ENCODE results near the gene OR4D2.

The OR4D2 gene

DNA sequence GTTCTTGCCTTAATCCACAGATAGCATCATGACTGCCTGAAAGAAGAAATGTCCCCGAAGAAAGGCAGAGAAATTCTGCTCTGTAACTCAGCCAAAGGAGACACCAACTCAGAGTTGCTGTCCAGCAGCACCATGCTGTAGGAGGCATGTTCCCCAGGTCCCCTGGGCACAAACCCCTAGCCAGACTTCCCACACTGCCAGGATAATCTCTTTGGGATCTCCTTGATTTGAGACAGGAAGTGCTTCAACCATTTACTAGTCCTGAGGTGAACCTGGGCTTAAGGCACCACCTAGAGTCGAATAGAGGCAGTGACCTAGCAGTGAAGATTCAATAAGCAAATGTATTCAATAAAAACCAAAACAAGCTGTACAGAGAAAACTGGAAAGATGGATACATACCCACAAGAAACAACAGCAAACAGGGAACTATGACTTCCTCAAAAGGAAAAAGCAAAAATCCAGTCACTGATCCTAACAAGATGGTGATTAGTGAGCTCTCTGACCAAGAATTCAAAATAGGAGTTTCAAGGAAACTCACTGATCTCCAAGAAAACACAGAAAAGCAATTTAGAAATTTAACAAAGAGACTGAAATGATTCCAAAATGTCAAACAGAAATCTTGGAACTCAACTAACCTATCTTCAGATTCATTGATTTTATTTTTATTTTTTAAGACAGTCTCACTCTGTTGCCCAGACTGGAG, 5.7 kb downstream of the OR4D2 start:
- no peak for DNase-seq (ENCODE audit: extremely low read depth in 1 of 2, low read depth in 1 of 2)

DNA sequence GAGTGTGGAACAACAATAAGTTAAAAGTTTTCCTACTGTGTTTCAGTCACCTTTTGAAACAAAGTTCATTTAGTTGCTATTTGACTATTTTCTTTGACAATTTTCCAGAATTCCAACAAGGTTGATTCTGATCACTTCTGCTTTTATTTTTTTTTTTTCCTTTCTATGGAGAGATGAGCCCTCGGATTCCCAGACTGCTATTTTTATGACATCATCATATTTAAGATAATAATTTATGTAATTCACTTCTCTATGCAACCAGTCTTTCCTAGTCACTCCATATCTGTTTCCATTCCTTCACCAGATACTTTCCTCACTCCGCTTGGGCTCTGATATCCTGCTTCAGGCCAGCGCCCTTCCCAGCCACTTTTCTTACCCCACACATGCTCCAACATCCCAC, 8.1 kb downstream of the OR4D2 start:
- DNase-seq (ENCODE audit: extremely low read depth in 1 of 2, low read depth in 1 of 2), result no peak

DNA sequence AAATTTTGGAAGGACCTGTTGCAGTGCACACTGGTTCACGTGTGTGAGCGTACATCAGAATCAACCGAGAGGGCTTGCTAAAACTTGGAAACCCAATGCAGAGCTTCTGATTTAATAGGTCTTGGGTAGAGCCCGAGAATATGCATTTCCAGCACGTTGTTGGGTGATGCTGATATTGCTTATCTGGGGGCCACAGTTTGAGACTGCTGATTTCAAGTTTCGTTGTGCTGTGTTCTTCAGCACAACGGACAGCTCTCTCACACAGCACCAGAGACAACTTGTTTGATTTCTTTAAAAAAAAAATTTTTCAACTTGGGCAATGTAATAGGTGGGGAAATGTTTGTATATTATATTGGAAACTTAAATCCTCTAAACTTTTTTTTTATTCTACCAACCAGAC, 9.4 kb downstream of the OR4D2 start:
- no peak for DNase-seq (ENCODE audit: extremely low read depth in 1 of 2, low read depth in 1 of 2)

DNA sequence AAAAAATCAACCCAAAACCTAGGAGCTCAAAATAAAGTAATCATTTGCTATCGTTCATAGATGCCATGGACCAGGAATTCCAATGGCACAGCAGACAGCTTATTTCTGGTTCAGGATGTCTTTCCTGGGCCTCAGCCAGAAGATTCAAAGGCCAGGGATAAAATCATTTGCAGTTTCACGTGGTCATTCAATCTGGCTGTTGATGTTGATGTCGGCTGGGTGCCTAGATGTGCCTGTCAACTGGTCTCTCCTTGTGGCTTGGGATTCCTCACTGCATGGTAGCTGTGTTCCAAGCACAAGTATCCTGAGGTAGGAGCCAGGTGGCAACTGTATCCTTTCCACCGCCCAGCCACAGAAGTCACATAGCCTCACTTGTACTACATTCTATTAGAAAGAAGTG, 15.0 kb downstream of the OR4D2 start:
- DNase-seq (ENCODE audit: extremely low read depth in 1 of 2, low read depth in 1 of 2), result no peak

DNA sequence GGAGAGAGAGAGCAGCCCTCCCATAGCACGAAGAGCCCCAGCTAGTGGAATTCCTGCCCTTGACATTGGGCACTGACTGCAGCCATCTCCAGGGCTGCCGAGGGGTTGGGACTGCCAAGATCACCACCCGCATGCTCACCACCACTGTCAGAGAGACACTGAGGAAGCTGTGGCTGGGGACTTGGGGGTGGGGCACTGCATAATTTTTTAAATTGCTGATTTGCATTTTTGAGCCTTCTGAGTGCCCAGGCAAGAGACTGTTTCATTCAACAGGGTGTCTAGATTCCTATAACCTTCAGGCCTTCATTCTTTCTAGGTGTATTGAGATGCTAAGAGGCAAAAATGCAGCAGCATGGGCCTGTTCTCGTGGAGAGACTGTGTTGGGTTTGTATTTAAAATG, 16.7 kb downstream of the OR4D2 start:
- DNase-seq (ENCODE audit: extremely low read depth in 1 of 2, low read depth in 1 of 2), result no peak

DNA sequence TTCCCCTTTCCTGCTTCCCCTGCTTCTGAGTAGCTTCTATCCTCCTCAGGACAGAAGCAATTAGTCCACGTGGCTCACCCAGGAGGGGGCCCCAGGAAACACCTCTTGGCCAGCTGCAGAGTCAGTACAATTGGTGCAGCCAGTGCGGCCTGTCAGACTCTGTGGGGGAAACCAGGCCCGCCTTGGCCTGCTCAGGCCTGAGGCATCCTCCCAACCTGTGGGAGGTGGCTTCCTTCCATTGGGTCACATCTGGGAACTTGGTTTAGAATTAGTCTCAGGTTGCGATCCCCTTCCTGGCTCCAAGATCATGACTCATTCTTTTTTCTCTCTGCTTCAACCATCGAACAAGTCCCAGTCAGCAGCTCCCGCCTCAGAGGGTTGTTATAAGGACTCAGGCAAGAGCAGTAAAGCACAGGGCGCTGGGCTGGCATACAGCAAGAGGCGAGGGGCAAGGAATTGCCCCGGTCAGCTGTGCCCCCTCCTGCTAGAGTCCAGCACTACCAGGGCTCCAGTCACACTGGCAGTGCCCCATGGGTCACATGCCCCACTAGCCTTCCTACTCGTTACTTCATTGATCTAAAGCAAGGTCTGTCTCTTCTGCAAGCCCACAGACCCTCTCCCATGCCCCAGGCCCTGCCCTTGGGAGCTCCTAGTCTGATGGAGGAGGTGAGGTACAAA, 17.7 kb downstream of the OR4D2 start:
- no peak for DNase-seq (ENCODE audit: extremely low read depth in 1 of 2, low read depth in 1 of 2)

DNA sequence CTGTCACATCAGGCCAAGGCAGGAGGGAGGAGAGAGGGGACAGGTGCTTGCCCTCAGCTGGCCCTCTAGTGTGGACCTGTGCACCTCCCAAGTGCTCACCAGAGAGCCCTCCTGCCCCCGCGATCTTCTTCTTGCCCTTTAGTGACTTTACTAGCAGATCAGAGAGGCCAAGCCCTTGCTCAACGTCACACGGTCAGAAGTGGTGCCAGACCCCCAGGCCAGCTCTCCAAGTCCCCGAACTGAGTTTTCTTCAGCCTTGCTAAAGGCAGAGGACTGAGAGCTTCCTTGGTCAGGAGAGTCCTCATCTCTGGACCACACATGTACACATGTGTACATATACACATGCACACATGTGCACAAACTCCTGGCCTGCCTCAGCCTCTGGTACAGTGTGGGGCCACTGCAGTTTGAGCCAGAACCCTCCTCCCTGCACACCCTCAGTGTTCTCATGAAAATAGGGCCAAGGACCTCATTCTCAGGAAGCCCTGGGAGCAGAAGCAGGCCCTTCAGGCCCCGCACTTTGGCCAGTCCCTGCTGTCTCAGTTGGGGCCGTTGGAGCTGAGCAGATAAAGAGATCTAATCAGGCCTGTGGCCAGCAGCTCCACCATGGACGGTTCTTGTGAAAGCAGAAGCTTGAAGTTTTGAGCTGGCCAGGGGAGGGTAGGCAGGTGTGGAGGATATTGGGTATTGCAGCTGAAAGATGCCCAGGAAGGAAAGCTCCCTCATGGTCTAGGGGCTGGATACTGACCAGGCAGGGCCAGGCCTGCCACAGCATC, 18.4 kb downstream of the OR4D2 start:
- DNase-seq (ENCODE audit: extremely low read depth in 1 of 2, low read depth in 1 of 2), result no peak

DNA sequence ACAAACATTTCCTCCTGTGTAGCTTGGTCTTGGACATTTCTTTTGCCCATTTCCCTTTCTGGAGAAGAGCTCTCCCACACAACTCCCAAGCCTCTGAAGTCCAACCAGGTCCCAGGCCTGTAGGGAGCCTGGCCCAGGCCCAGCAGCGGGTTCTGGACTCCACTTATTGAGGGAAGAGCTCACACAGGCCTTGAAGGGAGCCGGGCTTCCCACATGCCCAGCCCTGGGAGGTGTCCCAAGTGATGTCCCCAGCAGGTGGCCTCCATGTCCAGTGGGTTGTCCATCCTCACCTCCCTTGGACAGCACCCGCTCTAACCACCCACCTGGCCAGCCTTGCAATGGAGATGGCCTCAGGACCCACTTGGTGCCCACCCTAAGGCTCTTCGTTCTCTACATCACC, 19.8 kb downstream of the OR4D2 start:
- no peak for DNase-seq (ENCODE audit: extremely low read depth in 1 of 2, low read depth in 1 of 2)

DNA sequence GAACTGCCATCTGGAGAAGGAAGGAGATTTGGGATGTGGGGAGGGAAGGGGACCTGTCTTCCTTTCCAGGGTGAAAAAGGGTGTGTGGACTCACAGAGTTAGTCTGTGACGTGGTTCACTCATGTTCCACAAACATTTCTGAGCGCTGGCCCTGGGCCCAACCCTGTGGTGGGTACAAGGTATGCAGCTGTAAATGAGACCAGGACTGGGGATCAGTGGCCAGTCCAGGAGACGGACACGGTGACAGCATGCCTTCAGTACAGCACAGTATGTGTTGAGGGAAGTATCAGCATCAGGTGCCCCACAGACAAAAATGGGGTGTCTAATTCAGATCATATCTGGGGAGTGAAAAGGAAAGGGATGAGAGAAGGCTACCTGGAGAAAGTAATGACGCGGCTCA, 20.3 kb downstream of the OR4D2 start:
- DNase-seq (ENCODE audit: extremely low read depth in 1 of 2, low read depth in 1 of 2), result no peak

DNA sequence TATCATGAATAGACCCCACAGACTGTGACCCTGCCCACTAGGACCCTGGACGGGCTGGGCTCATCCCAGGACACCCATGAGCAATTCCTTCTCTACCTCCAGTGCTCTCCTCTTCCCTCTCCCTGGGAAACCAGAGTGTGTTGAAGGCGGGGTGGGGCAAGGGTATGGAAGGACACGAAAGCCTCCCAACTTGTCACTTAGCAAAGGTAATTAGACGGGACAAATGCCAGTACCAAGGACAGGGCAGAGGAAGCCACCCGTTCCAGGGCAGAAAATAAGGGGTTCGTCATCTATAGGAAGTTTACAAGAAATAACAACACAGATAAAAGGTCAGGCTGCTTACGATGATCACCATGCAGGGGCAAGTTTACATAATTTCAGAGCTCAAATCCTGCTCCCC, 20.9 kb downstream of the OR4D2 start:
- DNase-seq (ENCODE audit: extremely low read depth in 1 of 2, low read depth in 1 of 2), result no peak

DNA sequence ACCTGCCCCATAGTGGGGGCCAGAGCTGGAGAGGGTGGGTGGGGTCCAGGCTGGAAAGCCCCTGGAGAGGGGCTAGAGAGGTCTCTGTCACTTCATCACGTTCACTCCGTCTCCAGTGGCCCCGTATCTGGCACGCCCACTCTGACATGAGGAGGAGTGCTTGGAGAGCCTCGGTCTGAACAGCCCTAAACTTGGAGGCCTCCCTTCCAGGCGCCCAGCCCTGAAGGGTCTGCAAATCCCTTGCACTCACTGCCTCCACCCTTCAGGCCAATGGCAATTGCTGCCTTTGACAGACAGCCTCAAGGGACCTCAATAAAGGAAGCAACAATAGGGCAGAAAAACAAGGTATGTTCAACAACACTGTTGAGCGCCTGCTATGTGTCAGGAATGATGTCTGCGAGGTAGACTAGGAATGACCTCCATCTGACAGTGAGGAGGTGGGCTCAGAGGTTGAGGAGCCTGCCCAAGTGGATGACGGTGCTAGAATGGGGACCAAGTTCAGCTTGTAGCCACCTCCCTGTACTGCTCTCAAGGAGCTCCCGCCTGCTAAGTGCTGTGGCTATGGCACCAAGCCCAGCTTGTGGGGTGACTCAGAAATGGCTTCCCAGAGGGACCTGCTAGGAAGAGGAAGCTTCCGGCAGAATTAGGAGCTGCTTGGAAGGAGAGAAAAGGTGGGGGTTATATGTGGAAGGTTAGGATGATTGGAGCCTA, 22.8 kb downstream of the OR4D2 start:
- DNase-seq (ENCODE audit: extremely low read depth in 1 of 2, low read depth in 1 of 2), result no peak

DNA sequence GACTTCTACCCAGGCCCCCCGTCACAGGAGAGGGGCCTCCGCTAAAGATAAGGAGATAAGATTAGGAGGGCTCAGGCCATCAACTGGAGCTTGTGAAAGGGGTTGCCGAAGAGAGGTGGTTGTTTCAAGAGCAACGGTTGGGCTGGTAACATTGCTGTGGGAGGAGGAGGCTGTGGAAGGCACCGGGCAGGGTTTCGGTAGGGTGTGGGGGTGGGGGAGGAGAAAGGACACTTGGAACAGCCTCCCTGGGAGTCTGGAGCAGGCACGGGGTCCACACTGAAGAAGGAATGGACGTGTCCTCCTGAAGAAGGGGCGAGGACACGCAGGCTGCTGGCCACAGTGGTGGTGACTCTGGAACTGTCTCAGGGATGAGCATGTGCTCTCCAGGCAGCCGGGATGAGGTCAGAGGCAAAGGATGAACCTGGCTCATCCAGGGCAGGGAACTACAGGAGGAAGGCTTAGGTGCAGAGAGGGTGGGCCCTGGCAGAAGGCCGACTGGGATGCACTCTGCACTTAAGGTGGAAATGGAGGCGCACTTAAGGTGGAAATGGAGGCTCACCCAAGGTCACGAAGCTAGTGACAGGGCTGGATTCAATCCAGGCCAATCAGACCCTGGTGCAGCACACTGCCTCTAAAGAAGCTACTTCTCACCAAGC, 24.6 kb downstream of the OR4D2 start:
- DNase-seq (ENCODE audit: extremely low read depth in 1 of 2, low read depth in 1 of 2), result no peak

DNA sequence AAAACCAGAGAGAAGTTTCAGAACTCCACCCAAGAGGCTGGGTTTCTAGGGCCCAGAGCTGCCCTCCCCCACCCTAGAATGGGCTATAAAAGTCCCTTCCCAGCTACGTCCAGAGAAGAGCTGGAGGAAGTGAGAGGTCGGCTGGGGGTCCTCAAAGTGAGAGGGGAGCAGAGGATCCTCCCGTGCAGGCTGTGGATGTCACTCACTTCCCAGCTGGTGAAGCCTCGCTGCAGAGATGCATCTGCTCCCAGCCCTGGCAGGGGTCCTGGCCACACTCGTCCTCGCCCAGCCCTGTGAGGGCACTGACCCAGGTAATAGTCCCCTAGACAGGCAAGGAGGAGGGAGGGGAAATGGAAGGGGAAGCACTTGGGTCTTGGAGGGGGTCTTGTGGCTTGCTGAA, 25.8 kb downstream of the OR4D2 start, which contains the start of gene EPX:
Gene EPX (plus strand): TSS at position 115 of the 400 bp plus-strand sequence. CDS start 121 bp downstream, at position 236.
- DNase-seq (ENCODE audit: extremely low read depth in 1 of 2, low read depth in 1 of 2), result no peak

DNA sequence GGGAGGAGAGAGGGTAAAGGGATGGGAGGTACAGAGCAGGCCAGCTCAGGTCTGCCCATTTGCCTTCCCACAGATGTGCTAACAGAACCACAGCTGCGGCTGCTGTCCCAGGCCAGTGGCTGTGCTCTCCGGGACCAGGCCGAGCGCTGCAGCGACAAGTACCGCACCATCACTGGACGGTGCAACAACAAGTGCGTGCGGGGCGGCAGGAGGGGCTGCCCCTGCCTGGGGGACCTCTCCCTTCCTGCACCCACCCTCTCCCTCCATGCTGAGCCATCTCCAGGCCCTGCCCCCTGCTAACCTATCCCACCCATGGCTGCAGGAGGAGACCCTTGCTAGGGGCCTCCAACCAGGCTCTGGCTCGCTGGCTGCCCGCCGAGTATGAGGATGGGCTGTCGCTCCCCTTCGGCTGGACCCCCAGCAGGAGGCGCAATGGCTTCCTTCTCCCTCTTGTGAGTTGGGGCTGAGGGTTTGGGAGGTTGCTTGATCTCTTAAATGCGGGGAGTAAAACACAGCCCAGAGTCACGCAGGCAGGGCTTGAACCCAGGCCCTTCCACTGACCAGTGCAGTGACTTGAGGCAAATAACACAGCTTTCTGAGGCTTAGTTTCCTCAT, 27.0 kb downstream of the OR4D2 start:
- no peak for DNase-seq (ENCODE audit: extremely low read depth in 1 of 2, low read depth in 1 of 2)

DNA sequence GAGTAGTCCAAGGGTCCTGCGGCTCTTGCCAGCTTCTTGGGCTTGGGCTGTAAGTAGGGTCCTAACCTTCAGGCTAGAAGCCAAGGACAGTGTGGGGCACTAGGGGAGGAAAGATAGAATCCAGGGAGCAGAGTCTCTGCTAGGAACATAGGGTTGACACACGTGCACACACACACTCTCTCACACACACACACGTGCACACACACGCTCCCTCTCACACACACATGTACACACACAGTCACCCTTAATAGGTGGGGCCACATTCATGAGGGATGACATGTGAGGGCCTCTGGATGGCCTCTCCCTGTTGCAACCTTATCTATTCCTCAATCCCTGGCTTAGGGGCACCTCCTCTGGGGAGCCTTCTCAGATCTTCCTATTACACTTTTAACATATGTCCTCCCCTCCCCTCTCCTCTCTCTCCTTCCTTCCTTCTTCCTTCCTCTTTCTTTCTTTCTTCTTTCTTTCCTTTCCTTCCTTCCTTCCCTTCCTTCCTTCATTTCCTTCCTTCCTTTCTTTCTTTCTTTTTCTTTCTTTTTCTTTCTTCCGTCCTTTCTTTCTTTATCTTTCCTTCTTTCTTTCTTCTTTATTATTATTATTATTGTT, 28.8 kb downstream of the OR4D2 start:
- no peak for DNase-seq (ENCODE audit: extremely low read depth in 1 of 2, low read depth in 1 of 2)

DNA sequence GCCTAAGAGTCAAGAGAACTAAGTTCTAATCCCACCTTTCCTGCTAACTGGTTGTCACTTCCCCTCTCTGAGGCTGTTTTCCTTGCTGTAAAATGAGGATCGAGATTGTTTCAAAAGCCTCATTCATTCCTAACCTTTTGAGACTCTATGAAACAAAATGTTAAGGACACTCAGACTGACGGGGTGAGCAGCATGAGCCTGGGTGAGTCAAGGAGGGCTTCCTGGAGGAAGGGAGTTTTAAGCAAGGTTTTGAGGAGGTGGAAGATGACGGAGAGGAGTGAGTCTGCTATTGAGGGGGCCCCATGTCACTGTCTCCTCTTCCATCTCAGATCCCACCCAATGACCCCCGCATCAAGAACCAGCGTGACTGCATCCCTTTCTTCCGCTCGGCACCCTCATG, 29.8 kb downstream of the OR4D2 start:
- DNase-seq (ENCODE audit: extremely low read depth in 1 of 2, low read depth in 1 of 2), result no peak

DNA sequence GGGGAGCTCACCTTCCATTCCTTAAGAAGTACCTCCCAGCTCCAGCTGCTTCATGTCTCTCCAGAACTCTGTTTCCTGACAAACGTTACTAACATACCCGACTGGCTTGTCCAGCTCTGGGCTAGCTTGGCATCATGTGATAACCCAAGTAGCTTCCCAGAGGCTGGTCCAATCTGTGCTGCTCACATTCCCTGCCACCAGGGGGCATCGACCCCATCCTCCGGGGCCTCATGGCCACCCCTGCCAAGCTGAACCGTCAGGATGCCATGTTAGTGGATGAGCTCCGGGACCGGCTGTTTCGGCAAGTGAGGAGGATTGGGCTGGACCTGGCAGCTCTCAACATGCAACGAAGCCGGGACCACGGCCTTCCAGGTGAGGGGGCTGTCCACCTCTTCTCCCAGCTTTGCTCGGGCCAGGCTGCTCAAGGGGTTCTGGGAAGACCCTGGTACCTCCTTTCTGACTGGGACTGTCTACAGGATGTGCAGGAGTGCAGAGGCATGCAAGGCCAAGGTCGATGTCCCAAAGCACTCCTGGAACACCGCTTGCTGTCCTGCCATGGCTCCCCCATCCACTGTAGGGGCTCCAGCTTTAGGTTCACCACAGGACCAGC, 33.3 kb downstream of the OR4D2 start:
- DNase-seq (ENCODE audit: extremely low read depth in 1 of 2, low read depth in 1 of 2), result peak; percentile 20 to 49

DNA sequence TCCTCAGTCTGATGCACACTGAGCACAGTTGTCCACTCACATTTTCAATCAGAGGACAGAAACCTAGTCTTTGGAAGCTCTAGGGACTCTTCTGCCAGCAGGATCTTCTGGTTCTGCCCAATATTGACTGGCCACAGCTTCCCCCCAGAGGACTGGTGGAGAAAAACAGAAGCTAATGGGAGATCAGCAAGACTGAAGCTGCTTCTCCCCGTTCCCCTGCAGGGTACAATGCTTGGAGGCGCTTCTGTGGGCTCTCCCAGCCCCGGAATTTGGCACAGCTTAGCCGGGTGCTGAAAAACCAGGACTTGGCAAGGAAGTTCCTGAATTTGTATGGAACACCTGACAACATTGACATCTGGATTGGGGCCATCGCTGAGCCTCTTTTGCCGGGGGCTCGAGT, 36.1 kb downstream of the OR4D2 start:
- DNase-seq (ENCODE audit: extremely low read depth in 1 of 2, low read depth in 1 of 2), result no peak

DNA sequence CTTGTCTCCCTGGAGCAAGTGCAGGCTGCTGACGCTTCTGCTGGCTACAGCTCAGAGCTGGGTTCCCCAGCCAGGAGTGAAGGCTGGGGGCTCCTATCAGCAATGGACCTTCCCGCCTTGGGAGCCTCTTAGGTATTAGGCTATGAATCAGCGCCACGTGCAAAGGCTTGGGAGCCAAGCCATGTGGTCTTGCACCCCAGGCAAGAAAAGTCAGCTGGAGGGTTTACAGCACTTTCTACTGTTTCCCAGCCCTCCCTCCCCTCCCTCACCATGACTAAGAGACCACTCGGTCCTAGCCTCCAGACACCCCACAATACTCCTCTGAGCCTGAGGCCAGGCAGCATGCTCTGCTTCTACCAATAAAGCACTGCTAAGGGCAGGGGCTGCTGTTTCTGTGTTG, 38.0 kb downstream of the OR4D2 start:
- no peak for DNase-seq (ENCODE audit: extremely low read depth in 1 of 2, low read depth in 1 of 2)

DNA sequence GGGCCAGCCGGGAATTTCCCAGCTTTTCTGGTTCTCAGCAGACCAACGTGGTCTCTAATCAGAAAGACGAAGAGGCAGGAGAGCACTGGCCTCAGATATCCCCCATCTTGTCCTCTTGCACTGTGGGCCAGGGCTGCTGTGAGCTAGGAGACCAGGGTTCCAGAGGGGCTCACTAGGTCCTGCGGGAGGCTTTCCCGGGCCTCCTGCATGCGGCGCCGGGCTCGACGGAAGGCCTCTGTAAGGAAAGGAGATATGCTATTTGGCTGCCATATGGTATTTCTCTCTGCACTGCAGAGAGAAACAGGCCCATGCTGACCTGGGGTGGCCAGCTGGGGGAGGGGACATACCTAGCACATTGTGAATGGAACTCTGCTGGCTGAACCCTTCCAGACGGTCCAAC, 39.2 kb downstream of the OR4D2 start:
- no peak for DNase-seq (ENCODE audit: extremely low read depth in 1 of 2, low read depth in 1 of 2)
